ENCODE measurements around the gene KIF15.

KIF15 gene

DNA sequence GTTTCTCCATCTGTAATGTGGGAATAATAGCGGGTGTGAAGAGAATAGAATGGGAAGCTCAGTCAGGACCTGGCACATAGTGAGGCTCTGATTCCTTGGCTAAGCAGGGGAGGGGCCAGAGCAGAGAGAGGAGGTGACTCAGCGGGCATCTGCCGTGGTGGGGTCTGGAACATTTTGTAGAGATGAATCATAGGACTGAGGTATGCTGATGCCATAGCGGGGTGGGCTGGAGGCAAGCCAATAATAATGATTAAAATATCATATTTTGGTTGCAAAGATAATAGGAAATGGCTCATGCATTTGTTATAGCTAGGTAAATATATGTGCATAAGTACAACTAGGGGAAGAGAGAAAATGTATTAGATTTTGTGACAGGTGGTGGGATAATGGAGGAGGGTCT is 124.0 kb downstream of the KIF15 start:
- no peaks in the 10 kb centered on the region for H3K4me1 ChIP-seq (ENCODE audit: control insufficient read depth, insufficient read depth, low read length)
- CTCF ChIA-PET, result interaction anchor here (1.5 kb wide), 1 partner anchor 92 kb away, joined by 4 read pairs; no protein-coding TSS in a partner anchor
- H3K4me3 ChIP-seq (ENCODE audit: low read depth, low read length), result no peak overlapping the region
- H3K27ac ChIP-seq (ENCODE audit: extremely low read depth, low read depth, low read length), result no peak overlapping the region
- H3K9me3 ChIP-seq (ENCODE audit: control insufficient read depth, insufficient read depth, low read depth, low read length), result no peaks in the 10 kb centered on the region
- POLR2A ChIA-PET, result no interaction called here
- no peaks in the 10 kb centered on the region for H3K36me3 ChIP-seq (ENCODE audit: control insufficient read depth in 2 of 2, insufficient read depth in 1 of 2, low read length in 2 of 2)
- TF ChIP-seq, protein P1, sequence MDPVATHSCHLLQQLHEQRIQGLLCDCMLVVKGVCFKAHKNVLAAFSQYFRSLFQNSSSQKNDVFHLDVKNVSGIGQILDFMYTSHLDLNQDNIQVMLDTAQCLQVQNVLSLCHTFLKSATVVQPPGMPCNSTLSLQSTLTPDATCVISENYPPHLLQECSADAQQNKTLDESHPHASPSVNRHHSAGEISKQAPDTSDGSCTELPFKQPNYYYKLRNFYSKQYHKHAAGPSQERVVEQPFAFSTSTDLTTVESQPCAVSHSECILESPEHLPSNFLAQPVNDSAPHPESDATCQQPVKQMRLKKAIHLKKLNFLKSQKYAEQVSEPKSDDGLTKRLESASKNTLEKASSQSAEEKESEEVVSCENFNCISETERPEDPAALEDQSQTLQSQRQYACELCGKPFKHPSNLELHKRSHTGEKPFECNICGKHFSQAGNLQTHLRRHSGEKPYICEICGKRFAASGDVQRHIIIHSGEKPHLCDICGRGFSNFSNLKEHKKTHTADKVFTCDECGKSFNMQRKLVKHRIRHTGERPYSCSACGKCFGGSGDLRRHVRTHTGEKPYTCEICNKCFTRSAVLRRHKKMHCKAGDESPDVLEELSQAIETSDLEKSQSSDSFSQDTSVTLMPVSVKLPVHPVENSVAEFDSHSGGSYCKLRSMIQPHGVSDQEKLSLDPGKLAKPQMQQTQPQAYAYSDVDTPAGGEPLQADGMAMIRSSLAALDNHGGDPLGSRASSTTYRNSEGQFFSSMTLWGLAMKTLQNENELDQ (tag by site-specific recombination; IDR thresholded peaks at IDR 0.05; ENCODE audit: low read depth), result no peak
- TF ChIP-seq ZFP3 (tag by site-specific recombination; IDR thresholded peaks at IDR 0.05; ENCODE audit: low read depth) (no peak), ZNF521 (tag by site-specific recombination; IDR thresholded peaks at IDR 0.05) (no peak), ZNF114 (tag by site-specific recombination; IDR thresholded peaks at IDR 0.05) (no peak), ZNF214 (tag by site-specific recombination; IDR thresholded peaks at IDR 0.05; ENCODE audit: borderline replicate concordance) (no peak), ZNF707 (tag by site-specific recombination; IDR thresholded peaks at IDR 0.05) (no peak), ZSCAN30 (tag by site-specific recombination; IDR thresholded peaks at IDR 0.05) (no peak), ZNF558 (tag by site-specific recombination; IDR thresholded peaks at IDR 0.05) (no peak), KLF1 (tag by site-specific recombination; IDR thresholded peaks at IDR 0.05) (no peak), ZNF416 (tag by site-specific recombination; IDR thresholded peaks at IDR 0.05) (no peak), TRIM28 (IDR thresholded peaks at IDR 0.05; ENCODE audit: borderline replicate concordance, low read length) (no peak), ZNF404 (tag by site-specific recombination; IDR thresholded peaks at IDR 0.05) (no peak), ZNF629 (tag by site-specific recombination; IDR thresholded peaks at IDR 0.05) (peak; percentile 79), ZNF133 (tag by site-specific recombination; IDR thresholded peaks at IDR 0.05) (no peak), IKZF3 (tag by site-specific recombination; IDR thresholded peaks at IDR 0.05) (no peak), SP2 (tag by site-specific recombination; IDR thresholded peaks at IDR 0.05) (no peak), ZNF350 (tag by site-specific recombination; IDR thresholded peaks at IDR 0.05) (no peak), ZNF302 (tag by site-specific recombination; IDR thresholded peaks at IDR 0.05; ENCODE audit: low read depth) (no peak), ZNF48 (tag by site-specific recombination; IDR thresholded peaks at IDR 0.05) (no peak), ZFHX2 (tag by site-specific recombination; conservative IDR thresholded peaks at IDR 0.05) (no peak), ZNF335 (tag by site-specific recombination; conservative IDR thresholded peaks at IDR 0.05) (peak; percentile 23; the same call in 1 of the 2 replicates), ZFP37 (tag by site-specific recombination; IDR thresholded peaks at IDR 0.05) (no peak)
- TF ChIP-seq, protein P2, sequence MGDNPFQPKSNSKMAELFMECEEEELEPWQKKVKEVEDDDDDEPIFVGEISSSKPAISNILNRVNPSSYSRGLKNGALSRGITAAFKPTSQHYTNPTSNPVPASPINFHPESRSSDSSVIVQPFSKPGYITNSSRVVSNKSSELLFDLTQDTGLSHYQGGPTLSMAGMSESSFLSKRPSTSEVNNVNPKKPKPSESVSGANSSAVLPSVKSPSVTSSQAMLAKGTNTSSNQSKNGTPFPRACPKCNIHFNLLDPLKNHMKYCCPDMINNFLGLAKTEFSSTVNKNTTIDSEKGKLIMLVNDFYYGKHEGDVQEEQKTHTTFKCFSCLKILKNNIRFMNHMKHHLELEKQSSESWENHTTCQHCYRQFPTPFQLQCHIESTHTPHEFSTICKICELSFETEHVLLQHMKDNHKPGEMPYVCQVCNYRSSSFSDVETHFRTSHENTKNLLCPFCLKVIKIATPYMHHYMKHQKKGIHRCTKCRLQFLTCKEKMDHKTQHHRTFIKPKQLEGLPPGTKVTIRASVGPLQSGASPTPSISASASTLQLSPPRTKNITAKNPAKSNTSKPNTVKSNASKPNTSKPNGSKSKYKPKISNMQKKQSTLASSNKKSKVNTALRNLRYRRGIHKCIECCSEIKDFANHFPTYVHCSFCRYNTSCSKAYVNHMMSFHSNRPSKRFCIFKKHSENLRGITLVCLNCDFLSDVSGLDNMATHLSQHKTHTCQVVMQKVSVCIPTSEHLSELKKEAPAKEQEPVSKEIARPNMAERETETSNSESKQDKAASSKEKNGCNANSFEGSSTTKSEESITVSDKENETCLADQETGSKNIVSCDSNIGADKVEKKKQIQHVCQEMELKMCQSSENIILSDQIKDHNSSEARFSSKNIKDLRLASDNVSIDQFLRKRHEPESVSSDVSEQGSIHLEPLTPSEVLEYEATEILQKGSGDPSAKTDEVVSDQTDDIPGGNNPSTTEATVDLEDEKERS (tag by site-specific recombination; IDR thresholded peaks at IDR 0.05), result no peak
- TF ChIP-seq, protein P3, sequence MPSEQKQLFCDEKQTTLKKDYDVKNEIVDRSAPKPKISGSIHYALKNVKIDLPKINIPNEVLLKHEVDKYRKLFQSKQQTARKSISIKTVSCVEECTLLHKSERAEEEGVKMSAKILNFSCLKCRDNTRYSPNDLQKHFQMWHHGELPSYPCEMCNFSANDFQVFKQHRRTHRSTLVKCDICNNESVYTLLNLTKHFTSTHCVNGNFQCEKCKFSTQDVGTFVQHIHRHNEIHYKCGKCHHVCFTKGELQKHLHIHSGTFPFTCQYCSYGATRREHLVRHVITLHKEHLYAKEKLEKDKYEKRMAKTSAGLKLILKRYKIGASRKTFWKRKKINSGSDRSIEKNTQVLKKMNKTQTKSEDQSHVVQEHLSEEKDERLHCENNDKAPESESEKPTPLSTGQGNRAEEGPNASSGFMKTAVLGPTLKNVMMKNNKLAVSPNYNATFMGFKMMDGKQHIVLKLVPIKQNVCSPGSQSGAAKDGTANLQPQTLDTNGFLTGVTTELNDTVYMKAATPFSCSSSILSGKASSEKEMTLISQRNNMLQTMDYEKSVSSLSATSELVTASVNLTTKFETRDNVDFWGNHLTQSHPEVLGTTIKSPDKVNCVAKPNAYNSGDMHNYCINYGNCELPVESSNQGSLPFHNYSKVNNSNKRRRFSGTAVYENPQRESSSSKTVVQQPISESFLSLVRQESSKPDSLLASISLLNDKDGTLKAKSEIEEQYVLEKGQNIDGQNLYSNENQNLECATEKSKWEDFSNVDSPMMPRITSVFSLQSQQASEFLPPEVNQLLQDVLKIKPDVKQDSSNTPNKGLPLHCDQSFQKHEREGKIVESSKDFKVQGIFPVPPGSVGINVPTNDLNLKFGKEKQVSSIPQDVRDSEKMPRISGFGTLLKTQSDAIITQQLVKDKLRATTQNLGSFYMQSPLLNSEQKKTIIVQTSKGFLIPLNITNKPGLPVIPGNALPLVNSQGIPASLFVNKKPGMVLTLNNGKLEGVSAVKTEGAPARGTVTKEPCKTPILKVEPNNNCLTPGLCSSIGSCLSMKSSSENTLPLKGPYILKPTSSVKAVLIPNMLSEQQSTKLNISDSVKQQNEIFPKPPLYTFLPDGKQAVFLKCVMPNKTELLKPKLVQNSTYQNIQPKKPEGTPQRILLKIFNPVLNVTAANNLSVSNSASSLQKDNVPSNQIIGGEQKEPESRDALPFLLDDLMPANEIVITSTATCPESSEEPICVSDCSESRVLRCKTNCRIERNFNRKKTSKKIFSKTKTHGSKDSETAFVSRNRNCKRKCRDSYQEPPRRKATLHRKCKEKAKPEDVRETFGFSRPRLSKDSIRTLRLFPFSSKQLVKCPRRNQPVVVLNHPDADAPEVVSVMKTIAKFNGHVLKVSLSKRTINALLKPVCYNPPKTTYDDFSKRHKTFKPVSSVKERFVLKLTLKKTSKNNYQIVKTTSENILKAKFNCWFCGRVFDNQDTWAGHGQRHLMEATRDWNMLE (tag by site-specific recombination; conservative IDR thresholded peaks at IDR 0.05; ENCODE audit: low read depth), result no peak
- TF ChIP-seq, protein P4, sequence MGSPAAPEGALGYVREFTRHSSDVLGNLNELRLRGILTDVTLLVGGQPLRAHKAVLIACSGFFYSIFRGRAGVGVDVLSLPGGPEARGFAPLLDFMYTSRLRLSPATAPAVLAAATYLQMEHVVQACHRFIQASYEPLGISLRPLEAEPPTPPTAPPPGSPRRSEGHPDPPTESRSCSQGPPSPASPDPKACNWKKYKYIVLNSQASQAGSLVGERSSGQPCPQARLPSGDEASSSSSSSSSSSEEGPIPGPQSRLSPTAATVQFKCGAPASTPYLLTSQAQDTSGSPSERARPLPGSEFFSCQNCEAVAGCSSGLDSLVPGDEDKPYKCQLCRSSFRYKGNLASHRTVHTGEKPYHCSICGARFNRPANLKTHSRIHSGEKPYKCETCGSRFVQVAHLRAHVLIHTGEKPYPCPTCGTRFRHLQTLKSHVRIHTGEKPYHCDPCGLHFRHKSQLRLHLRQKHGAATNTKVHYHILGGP (tag by site-specific recombination; IDR thresholded peaks at IDR 0.05), result no peak
- TF ChIP-seq, protein P5, sequence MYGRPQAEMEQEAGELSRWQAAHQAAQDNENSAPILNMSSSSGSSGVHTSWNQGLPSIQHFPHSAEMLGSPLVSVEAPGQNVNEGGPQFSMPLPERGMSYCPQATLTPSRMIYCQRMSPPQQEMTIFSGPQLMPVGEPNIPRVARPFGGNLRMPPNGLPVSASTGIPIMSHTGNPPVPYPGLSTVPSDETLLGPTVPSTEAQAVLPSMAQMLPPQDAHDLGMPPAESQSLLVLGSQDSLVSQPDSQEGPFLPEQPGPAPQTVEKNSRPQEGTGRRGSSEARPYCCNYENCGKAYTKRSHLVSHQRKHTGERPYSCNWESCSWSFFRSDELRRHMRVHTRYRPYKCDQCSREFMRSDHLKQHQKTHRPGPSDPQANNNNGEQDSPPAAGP (tag by site-specific recombination; IDR thresholded peaks at IDR 0.05), result peak; percentile 40; the same call in 1 of the 2 replicates
